Glomerular visceral epithelial cell (primary cell): ENCODE measurements around the gene ABO.
"Not testable (repeated sequence)": the region's sequence is repeated elsewhere in the genome, so short reads cannot be mapped to it uniquely, and the experiment has no call there.

Experiments used
- DNase-seq: peaks from one replicate; pipeline ENCODE4 v3.0.0-alpha.2; 2016; ENCODE audit errors: extremely low spot score

The ABO gene

DNA sequence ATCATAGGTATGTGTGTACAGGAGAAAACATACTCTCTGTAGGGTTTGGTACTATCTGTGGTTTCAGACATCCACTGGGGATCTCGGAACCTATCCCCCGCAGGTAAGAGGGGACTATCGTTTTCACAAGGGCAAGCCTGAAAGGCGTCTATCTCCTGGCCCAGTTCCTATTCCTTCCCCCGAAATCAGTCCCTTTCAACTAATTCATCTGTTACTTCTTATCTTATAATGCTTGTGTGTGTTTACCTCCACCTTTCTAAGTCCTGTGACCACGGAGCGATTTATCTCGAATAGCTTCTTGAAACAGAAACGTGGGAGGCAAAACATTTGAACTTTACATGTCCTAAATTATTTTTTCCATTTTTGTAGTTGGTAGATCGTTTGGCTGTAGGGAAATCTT, 11.4 kb downstream of the ABO start:
- no peak for DNase-seq

DNA sequence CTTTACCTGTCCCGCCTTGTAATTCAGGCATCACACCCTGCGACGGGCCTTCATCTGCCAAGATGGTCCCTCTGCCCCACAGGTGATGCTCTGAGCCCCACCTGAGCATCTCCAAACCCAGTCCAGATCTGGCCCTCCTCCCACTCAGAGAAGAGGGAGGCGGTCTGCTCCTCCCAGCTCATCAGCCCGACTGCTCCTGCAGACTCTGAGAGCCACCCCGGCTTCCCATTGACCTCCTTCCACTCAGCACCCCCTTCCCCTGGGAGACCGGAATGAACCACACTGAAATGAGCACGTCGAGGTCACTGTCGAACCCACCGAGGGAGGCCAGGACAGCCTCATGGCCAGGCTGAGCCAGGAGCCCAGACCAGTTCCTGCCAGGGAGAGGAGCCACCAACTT, 12.8 kb downstream of the ABO start:
- DNase-seq, result no peak

DNA sequence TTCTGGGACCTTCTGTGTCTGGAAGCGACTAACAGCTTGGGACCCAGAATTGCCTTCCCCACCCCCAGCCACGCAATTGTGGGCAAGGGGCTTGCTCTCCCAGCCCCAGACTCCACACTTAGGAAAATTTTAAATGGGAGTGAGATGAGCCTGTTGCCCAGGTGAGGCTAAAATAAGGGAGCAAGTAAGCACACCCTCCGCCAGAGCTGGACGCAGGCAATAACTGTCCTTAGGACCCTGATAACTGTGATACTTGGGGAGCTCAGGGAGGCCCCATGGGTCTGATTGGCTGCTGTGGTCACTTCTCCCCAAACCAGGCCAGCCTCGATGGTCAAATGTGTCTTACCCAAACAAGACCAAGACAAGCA, 13.3 kb downstream of the ABO start:
- DNase-seq, result no peak

DNA sequence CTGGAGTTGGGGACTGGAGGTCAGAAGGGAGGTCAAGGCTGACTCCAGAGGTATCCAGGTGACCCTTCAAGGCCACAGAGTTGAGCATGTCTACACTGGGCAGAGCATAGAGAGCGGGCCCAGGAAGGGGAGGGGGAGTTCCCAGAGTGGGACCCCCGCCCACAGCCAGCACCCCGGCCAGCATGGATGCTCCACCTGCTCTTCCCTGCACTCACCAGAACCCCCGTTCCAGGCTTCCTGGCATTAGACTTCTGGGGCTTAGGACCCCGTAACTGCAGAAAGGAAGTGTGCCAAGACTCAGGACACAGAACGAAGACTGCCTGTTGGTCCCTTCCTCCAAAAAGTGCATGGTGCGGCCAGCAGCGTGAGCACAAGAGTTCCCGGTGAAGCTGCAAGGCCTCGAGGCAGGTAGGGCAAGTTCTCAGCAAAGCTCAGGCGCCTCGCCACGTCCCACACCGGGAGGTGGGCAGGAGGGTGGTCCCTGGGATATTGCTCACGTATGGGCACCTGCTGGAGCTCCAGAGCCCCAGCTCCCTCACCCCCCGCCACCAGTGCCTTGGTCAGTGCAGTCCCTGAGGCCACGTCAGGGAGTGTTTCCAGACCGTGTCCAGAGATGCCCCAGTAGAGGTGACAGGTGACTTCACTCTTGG, 13.8 kb downstream of the ABO start:
- DNase-seq, result no peak

DNA sequence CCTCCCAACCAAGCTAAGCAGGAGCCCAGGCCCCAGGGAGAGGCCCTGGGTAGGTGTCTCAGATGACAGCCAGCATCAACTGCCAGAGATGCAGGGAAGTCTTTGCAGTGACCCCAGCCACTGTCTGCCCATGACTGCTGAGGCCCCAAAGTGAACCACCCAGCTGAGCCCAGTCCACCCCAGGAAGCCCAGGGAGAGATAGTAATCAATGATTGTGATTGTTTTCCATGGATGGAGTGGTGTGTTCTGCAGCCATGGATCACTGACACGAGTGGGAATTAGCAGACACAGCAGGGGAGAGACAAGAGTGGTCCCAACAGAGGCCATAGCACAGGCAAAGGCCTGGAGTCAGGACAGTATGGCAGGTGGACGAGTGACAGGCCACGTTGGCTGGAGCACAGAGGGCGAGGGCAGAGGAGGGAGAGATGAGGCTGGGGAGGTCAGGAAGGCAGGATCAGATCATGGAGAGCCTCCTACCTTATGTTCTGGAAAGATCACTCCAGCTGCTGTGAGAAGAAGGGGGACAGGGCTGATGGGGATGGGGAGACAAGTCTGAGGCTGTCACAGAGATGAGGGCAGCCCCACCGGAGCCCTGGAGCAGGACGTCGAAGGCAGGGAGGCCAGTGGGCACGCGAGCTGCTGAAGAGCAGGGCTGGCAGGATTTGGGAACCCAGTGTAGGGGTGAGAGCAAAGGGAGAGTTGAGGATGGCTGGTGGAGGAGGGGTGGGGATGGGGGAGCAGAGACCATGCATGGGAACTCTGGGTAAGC, 14.5 kb downstream of the ABO start:
- DNase-seq, result no peak

DNA sequence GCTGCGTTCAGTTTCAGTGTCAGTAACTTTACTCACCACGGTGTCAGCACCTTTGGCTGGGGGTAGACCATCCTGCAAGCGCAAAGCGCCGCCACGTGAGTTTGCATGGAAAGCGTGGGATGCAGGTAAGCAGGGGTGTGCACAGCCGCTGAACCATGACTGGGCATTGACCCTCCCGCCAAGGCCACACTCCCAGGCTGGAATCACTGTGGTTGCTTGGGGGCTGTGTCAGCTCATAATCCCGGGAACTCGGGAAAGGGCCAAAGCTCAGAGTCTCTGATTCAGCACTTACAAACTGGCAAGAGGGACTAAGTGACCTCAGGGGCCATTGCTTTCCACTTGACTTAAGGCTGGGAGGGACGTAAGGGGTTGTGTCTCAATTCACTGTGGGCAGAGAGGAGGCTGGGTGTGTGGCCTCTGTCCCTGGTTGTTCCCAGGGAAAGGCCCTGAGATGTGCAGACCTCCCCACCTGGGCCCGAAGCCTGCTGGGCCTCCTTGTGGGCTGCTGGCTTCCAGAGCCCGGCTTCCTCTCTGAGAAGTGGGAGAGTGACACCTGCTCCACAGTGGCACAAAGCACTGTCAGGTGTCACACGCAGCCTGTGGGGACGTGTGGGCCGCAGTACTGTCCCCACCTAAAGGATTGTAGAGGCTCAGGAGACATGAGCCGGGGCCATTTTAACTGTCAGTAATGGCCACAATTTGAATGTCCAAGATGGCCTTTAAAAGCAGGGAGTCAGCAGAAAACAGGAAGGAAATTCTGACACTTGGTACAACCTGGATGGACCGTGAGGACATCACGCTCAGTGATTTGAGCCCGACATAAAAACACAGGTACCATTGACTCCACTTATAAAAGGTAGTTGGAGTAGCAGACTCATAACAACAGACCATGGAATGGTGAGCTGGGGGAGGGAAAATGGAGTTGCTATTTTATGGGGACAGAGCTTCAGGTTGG, 16.7 kb downstream of the ABO start:
- peak; percentile 35 for DNase-seq

DNA sequence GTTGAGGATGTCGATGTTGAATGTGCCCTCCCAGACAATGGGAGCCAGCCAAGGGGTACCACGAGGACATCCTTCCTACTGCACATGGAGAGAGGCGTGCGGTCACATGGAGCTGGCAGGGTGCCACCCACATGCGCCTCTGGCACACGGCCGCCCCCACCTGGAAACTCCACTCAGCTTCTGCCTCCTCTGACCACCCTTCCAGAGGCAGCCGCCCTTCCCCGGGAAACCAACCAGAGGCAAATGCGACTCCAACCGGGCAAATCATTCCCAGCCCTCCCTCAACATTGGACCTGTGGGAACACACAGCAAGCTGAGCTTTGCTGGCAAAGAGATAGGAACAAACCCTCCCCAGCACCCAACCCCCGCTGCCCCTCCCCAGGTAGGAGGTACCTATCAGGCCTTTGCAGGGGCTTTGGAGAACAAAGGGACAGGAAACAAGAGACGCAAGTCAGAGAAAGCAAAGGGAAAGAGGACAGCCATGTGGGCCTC, 17.5 kb downstream of the ABO start:
- peak; percentile 24 for DNase-seq

DNA sequence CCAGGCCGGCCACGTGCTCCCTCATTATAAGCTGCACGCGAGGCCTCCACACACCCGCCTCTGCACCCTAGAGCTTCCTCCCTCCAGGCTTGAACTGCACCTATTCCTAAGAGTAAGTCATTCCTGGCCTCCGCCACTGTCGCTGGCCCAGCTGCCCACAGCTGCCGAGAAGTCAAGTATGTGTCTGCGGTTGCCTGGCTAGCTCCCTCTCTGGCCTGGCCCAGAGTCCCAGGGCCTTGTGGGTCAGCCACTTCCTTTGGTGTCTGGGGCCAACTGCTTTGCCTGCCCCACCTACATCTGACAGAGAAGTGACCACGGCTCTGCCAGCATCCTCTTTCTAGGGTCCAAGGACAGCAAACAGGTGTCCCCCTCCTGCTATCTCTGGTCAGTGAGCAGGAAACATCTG, 18.3 kb downstream of the ABO start:
- no peak for DNase-seq

DNA sequence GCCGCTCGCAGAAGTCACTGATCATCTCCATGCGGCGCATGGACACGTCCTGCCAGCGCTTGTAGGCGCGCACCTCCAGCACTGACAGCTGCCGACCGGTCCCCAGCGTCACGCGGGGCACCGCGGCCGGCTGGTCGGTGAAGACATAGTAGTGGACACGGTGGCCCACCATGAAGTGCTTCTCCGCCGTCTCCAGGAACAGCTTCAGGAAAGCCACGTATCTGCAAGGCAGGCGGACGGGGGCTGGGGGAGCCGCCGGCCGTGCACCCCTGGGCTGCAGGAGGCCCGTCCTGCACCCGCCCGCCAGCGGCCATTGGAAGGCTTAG, 18.9 kb downstream of the ABO start:
- no peak for DNase-seq

DNA sequence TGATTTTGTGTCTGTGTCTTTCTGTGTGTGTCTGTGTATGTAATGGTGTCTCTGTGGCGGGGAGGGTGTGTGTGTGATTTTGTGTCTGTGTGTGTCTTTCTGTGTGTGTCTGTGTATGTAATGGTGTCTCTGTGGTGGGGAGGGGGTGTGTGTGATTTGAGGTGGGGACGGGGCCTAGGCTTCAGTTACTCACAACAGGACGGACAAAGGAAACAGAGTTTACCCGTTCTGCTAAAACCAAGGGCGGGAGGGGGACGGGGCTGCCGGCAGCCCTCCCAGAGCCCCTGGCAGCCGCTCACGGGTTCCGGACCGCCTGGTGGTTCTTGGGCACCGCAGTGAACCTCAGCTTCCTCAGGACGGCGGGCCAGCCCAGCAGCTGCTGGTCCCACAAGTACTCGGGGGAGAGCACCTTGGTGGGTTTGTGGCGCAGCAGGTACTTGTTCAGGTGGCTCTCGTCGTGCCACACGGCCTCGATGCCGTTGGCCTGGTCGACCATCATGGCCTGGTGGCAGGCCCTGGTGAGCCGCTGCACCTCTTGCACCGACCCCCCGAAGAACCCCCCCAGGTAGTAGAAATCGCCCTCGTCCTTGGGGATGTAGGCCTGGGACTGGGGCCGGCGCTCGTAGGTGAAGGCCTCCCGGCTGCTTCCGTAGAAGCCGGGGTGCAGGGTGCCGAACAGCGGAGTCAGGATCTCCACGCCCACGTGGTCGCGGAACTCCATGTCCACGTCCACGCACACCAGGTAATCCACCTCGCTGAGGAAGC, 19.4 kb downstream of the ABO start:
- no peak for DNase-seq

DNA sequence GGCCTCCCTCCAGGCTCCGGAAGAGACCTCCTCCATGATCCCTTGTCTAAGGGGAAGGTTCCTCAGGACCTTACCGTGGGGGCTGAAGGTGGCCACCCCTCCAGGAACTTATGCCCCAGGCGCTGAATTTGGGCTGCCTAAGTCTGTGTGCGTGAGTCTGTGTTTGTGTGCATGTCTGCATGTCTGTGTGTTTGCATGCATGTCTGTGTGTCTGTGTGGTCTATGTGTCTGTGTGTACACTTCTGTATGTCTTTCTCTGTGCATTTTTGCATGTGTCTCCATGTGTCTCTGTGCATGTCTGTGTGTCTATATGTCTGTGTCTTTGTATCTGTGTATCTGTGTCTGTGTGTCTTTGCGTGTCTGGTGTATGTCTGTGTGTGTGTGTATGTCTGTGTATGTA, 20.5 kb downstream of the ABO start:
- no peak for DNase-seq

DNA sequence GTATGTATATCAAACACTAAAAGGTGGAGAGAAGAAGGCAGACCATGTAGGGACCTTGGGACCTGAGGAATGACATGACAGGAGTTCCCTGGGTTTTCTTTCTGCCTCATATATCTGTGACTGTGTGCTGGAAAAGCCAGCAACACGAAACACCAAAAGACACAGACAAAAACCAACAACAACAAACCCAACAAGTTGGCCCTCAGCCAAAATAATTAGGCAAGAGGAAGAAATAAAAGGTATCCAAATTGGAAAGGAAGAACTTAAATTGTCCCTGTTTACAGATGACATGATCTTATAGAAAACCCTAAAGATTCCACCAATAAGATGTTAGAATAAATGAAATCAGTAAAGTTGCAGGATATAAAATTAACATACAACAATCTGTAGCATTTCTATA, 21.7 kb downstream of the ABO start:
- DNase-seq, result no peak

DNA sequence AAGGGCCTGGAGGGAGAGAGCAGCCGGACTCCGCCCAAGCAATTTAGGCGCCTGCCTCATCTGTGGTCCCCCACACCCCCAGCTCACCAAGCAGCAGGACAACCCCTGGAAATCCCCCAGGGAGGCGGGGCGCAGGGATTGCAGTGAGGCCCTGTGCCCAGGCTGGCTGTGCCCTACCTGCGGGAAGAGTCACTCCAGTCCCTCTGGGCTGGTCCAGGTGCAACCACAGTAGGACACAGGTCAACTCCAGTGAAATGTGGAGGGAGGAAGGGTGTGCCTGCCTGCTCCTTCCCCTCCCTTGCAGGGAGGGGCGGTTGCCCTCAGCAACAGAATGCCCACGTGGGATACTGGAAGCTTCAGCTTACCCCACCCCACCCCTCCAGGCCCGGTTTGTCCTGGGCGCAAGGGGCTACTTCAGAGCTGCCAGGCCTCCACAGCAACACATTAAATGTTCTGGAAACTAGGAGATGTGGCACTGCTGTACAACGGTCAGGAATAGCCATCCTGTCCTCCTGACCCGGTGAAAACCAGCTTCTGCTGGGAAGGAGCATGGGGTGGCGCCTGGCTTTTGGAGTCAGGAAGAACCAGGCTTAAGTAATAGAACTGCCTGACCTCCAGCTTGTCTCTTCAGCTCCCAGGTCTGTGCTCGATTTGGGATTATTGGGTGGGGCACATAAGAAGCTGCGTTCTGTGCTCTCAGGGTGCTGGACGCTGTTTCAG, 22.5 kb downstream of the ABO start:
- DNase-seq, result no peak

DNA sequence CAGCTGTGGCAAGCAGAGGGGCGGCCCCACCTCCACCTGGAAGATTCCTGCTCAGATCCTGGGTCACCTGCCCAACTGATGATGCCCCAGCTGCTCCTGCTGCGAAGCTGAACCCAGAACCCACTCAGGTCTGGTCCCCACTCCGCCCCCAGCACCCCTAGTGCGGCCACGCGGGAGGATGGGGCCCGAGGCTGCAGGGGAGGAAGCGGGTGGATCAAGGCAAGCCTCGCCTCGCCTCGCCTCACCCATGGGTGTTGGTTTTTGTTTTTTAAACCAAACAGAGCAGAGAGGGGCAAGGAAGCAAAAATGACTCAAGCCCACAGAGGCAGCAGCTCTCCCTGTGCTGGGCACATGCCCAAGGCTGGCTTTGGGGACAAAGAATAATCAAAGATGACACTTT, 23.2 kb downstream of the ABO start:
- no peak for DNase-seq

DNA sequence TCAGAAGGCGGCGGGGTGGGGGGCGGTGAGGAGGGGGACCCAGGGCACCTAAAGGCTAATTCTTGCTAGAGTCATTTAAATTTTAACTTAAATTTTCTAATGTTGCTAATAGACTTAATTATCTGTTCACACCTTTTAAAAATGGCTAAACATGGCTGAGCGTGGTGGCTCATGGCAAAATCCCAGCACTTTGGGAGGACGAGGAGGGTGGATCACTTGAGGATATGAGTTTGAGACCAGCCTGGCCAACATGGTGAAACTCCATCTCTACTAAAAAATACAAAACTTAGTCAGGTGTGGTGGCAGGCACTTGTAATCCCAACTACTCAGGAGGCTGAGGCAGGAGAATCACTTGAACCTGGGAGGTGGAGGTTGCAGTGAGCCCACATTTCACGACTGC, 23.8 kb downstream of the ABO start:
- not testable (repeated sequence) for DNase-seq

DNA sequence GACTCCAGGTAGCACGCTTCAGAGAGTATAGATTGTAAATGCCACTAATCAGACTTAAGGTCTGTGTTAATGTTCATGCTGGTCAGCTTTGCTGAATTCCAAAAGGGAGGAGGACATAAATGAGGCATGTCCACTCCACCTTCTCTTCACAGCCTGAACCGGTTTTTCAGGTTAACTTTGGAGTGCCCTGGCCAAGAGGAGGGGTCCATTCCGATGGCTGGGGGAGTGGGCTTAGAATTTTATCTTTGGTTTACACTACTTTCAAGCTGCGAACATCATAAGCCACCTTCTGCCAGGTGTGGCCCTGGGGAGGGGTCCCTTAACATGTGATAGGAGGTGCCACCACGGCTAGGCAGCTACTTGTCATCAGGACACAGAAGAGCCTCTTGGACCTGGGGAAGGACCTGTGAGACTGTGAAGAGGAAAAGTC, 24.2 kb downstream of the ABO start:
- DNase-seq, result no peak

DNA sequence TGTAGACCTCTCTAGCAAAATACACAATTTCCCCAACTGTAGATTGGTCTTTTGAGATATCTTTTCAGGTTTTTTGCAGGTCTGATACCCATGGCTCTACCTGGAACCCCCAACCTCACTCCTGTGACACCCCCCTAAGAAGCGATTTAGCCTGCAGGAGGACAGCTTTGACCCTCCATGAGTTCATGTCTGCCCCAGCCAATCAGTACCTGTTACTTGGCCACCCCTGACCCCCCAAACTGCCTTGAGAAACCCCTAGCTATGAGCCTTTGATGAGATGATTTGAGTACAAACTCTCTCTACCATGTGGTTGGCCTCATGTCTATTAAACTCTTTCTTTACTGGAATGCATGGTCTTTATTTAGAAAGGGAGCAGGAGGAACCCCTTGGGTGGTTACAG, 25.7 kb downstream of the ABO start:
- no peak for DNase-seq

DNA sequence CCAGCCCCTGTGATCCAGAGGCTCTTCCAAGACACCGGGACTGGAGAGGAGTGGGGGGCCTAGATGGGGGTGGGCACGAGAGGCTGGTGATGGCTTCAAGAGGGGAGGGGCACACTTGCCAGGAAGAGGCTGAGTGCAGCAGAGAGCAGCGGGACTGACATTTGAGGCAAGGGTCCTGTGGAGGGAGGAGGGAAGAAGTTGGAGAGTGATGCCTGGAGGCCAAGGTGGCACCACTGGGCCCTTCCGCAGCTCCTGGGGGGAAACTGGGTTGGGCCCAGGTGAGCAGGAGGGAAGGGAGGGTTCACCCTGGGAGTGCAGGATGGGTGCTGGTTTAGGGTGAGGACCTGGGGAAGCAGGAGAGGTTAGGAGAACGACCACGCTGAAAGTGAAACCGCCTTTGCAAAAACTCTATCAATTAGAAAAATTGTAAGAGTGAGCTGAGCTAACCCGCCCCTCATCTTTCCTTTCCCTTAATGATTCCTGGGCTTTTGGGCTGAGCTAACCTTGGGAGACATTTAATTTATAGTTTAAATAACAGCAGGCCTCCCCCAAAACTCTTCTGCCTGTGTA, 26.2 kb downstream of the ABO start:
- DNase-seq, result no peak

DNA sequence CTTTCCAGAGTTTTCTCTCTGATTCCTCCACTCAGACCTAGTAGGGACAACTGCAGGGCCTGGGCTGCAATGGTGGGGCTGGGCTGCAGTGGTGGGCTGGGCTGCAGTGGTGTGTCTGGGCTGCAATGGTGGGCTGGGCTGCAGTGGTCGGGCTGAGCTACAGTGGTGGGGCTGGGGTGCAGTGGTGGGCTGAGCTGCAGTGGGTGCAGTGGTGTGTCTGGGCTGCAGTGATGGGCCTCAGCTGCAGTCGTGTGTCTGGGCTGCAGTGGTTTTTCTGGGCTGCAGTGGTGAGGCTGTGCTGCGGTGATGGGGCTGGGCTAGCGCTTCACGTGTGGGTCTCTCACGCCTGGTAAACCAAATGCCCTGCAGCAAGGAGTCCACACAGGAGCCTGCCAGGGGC, 27.4 kb downstream of the ABO start:
- no peak for DNase-seq

DNA sequence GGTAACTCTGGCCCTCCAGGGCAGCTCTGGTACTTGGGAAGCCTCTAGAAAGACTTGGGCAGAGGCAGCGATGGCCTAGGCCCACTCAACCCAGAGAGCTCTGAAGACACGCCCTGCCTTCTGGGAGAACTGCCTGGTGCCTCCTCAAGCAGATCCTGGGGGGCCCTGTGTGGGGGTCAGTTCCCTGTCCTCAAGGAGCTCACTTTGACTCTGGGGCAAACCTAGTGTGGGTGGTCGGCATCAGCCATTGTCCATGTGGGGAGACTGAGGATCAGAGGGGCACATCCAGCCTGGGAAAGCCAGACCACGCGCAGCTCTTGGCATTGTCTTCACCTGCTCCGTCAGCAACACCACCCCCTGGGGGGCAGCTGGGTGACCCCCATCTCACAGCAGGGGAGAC, 28.0 kb downstream of the ABO start:
- no peak for DNase-seq

DNA sequence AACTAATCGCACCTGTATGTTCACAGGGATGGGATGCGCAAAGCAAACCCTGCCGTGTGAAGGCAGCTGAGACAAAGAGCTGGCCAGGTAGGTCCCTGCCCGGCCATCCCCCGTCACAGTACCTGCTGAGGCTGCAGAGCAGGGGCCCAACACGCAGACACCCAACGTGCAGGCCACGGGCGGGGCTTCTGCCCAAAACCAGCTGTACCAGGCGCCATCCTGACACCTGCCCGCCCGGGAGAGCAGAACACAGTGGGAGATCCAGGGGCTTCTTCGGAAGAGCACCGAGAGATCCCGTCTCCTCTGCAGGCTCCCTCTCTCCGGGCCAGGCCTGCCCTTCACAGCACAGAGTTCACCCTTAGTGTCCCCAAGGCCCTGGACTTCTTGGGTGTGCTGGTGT, 28.4 kb downstream of the ABO start:
- no peak for DNase-seq
